Neuronal stem cell (in vitro differentiated cells): ENCODE results near the gene SMC5.

ENCODE experiments used
- DNase-seq: peaks from one replicate; pipeline ENCODE4 v3.0.0-alpha.2; 2013; ENCODE audit warnings: low spot score
- H2AFZ ChIP-seq: one replicate; pipeline ENCODE4 v1.6.1; 2013; ENCODE audit warnings: mild to moderate bottlenecking, low read length, inconsistent platforms
- H2AK5ac ChIP-seq: 2 replicates; pipeline ENCODE4 v1.6.1; 2013; ENCODE audit warnings: low read depth, mild to moderate bottlenecking, inconsistent platforms, low read length, moderate library complexity, mixed read lengths
- H2BK120ac ChIP-seq: 2 replicates; pipeline ENCODE4 v1.6.1; 2013; ENCODE audit warnings: low read depth, mild to moderate bottlenecking, inconsistent platforms, low read length, moderate library complexity, mixed read lengths
- H2BK12ac ChIP-seq: one replicate; pipeline ENCODE4 v1.6.1; 2013; ENCODE audit warnings: low read length, inconsistent platforms
- H2BK15ac ChIP-seq: 2 replicates; pipeline ENCODE4 v1.6.1; 2013; ENCODE audit warnings: mild to moderate bottlenecking, low read length, inconsistent platforms, mixed read lengths
- H2BK5ac ChIP-seq: one replicate; pipeline ENCODE4 v1.6.1; 2013; ENCODE audit warnings: inconsistent platforms, mild to moderate bottlenecking, low read length, moderate library complexity
- H3K14ac ChIP-seq: one replicate; pipeline ENCODE4 v1.6.1; 2013; ENCODE audit warnings: low read length, inconsistent platforms
- H3K18ac ChIP-seq: 2 replicates; pipeline ENCODE4 v1.6.1; 2013; ENCODE audit warnings: low read length, inconsistent platforms
- H3K23ac ChIP-seq: 2 replicates; pipeline ENCODE4 v1.6.1; 2013; ENCODE audit warnings: low read depth, mild to moderate bottlenecking, mixed read lengths, low read length, inconsistent platforms; ENCODE audit not compliant: poor library complexity
- H3K27ac ChIP-seq: replicated peaks from 3 replicates; pipeline ENCODE4 v1.5.1; 2013; ENCODE audit warnings: low read length, inconsistent platforms
- H3K27me3 ChIP-seq, 3 experiments: 2 replicates each; pipeline ENCODE4 v1.6.1; 2013; ENCODE audit warnings: low read length in 3 of 3, mild to moderate bottlenecking in 2 of 3, inconsistent platforms in 1 of 3, low read depth in 1 of 3, mixed read lengths in 1 of 3, moderate library complexity in 1 of 3; ENCODE audit not compliant: control insufficient read depth in 3 of 3, insufficient read depth in 3 of 3
- H3K36me3 ChIP-seq, 2 donors: replicated peaks in 1 of 2; 2 replicates each; pipeline ENCODE4 v1.6.1; 2013; ENCODE audit warnings: low read length in 2 of 2; ENCODE audit not compliant: control insufficient read depth in 2 of 2, insufficient read depth in 2 of 2
- H3K4ac ChIP-seq: 2 replicates; pipeline ENCODE4 v1.6.1; 2013; ENCODE audit warnings: inconsistent platforms, mild to moderate bottlenecking, low read length, moderate library complexity
- H3K4me1 ChIP-seq, 2 donors: 1 replicate in 1 of 2; 2 replicates in 1 of 2; pipeline ENCODE4 v1.6.1; 2013; ENCODE audit warnings: low read length in 2 of 2, low read depth in 1 of 2; ENCODE audit not compliant: control insufficient read depth in 2 of 2, insufficient read depth in 1 of 2
- H3K4me2 ChIP-seq: one replicate; pipeline ENCODE4 v1.6.1; 2013; ENCODE audit warnings: mild to moderate bottlenecking, low read length, inconsistent platforms; ENCODE audit not compliant: insufficient read depth, poor library complexity, severe bottlenecking
- H3K4me3 ChIP-seq, 2 donors: 2 replicates each; pipeline ENCODE4 v1.5.1; 2013; ENCODE audit warnings: low read length in 2 of 2, mild to moderate bottlenecking in 2 of 2, inconsistent platforms in 1 of 2, moderate library complexity in 1 of 2
- H3K79me1 ChIP-seq: one replicate; pipeline ENCODE4 v1.6.1; 2013; ENCODE audit warnings: low read depth, mild to moderate bottlenecking, inconsistent platforms, low read length, moderate library complexity
- H3K9ac ChIP-seq: one replicate; pipeline ENCODE4 v1.6.1; 2013; ENCODE audit warnings: mild to moderate bottlenecking, low read depth, low read length, inconsistent platforms; ENCODE audit not compliant: poor library complexity
- H3K9me3 ChIP-seq, 2 donors: replicated peaks in 1 of 2; 2 replicates each; pipeline versions ENCODE3 to v1.6.1; 2013; ENCODE audit warnings: low read length in 2 of 2, mild to moderate bottlenecking in 2 of 2, inconsistent platforms in 1 of 2, low read depth in 1 of 2, mixed read lengths in 1 of 2, moderate library complexity in 1 of 2; ENCODE audit not compliant: control insufficient read depth in 2 of 2, insufficient read depth in 1 of 2
- H4K8ac ChIP-seq: one replicate; pipeline ENCODE4 v1.6.1; 2013; ENCODE audit warnings: low read depth, mild to moderate bottlenecking, inconsistent platforms, low read length, moderate library complexity
- H4K91ac ChIP-seq: one replicate; pipeline ENCODE4 v1.6.1; 2013; ENCODE audit warnings: low read length, low read depth, mild to moderate bottlenecking, inconsistent platforms; ENCODE audit not compliant: poor library complexity
- WGBS, 2 donors: extraction: QIAGEN DNeasy Blood & Tissue Kit; methylation state at CpG; one replicate each; pipeline ENCODE4 v1.1.7; 2013; ENCODE audit warnings: missing lambda C conversion rate in 2 of 2, mixed read lengths in 1 of 2; ENCODE audit not compliant: insufficient read length in 2 of 2, insufficient replicate concordance in 1 of 2; ENCODE audit errors: extremely low coverage in 2 of 2; 5-methylcytosine and 5-hydroxymethylcytosine counted together

SMC5 gene

DNA sequence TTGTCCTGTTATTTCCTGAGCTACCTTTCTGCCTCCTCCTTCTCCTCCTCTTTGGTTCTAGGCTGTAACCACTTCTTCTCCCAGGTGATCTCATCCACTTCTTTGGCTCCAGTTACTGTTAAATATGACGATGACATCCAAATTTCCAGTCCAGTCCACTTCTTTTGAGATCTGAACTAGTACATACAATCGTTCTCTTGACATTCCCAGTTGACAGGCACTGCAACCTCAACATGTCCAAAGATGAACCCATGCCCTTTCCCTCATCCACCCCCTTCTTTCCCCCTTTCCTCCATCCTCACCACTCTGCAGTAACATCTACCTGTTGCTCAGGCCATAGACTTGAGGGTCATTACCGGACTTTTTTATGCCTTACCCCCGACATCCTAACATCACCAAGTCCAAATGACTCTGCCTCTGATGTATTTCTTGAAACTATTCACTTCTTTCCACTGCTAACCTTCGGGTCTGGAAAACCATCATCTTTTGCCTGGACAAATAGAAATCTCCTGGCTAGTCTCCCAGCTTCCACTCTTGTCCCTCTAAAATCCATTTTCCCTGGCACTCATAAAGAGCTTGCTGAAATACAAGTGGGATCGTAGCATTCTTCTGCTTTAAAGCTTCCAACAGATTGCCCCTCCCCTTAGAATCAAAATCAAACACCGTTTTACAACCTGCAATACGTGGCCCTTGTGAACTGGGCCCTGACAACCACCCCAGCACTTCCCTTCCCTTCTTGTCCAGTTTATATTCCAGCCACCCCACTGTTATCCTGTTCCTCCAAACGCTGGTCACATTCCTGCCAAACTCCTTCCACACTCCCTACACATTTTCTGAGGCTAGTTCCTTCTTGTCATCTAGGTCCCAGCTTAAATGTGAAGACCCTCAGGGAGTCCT lies 124.2 kb downstream of the SMC5 start:
- no peak overlapping the region for H3K9ac ChIP-seq
- no peak overlapping the region for H2BK12ac ChIP-seq
- H2BK5ac ChIP-seq: no peak overlapping the region
- H3K14ac ChIP-seq: no peak overlapping the region
- no peaks in the 10 kb centered on the region for H3K4me1 ChIP-seq
- no peak overlapping the region for H3K18ac ChIP-seq
- no peak for DNase-seq
- peaks cover 2% of the 10 kb centered on the region for H3K79me1 ChIP-seq
- WGBS, 2 donors: no CpG with 5 or more reads among the region's 9 CpGs
- no peak overlapping the region for H3K23ac ChIP-seq
- no peak overlapping the region for H3K4me3 ChIP-seq
- H3K9me3 ChIP-seq: no peaks in the 10 kb centered on the region
- H2BK120ac ChIP-seq: no peak overlapping the region
- no peak overlapping the region for H2AK5ac ChIP-seq
- H2AFZ ChIP-seq: no peak overlapping the region
- no peak overlapping the region for H3K4me2 ChIP-seq
- H3K27me3 ChIP-seq: no peaks in the 10 kb centered on the region
- no peaks in the 10 kb centered on the region for H3K36me3 ChIP-seq
- no peak overlapping the region for H4K8ac ChIP-seq
- H4K91ac ChIP-seq: no peak overlapping the region
- H3K27ac ChIP-seq: no peak overlapping the region
- H3K4ac ChIP-seq: no peak overlapping the region
- no peak overlapping the region for H2BK15ac ChIP-seq

DNA sequence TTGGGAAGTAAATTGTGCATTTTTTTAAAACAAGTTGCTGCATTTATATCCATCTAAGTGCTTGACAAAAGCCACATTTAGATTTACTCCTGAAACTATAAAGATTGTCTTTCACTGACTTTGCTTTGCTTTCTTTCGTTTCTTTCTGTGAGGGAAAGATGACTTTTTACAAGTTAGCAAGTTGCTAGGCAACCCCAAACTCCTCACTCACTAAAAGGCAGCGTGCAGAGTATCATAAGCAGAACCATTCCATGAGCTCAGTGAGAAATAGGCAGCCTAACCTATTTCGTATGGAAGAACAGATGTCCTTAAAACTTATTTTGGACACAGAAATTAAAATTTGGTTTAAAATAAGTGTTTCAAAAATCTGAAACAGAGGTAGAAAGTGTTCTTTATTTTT lies 126.6 kb downstream of the SMC5 start:
- Histone ChIP-seq H2BK120ac (no peak overlapping the region), H3K14ac (no peak overlapping the region), H3K9me3 (no peaks in the 10 kb centered on the region), H2BK15ac (no peak overlapping the region), H3K4me1 (peaks cover 0 to under 1% of the 10 kb centered on the region in 2 donors), H3K18ac (no peak overlapping the region), H2BK12ac (no peak overlapping the region), H4K8ac (no peak overlapping the region), H3K27me3 (no peaks in the 10 kb centered on the region), H3K27ac (no peak overlapping the region), H3K4me2 (no peak overlapping the region), H4K91ac (no peak overlapping the region), H3K9ac (no peak overlapping the region), H3K4ac (no peak overlapping the region), H2AFZ (no peak overlapping the region), H3K23ac (no peak overlapping the region), H2BK5ac (no peak overlapping the region), H3K4me3 (no peak overlapping the region), H3K79me1 (no peaks in the 10 kb centered on the region), H3K36me3 (no peaks in the 10 kb centered on the region), H2AK5ac (no peak overlapping the region)
- WGBS, 2 donors: no CpG with 5 or more reads among the region's 3 CpGs
- no peak for DNase-seq

DNA sequence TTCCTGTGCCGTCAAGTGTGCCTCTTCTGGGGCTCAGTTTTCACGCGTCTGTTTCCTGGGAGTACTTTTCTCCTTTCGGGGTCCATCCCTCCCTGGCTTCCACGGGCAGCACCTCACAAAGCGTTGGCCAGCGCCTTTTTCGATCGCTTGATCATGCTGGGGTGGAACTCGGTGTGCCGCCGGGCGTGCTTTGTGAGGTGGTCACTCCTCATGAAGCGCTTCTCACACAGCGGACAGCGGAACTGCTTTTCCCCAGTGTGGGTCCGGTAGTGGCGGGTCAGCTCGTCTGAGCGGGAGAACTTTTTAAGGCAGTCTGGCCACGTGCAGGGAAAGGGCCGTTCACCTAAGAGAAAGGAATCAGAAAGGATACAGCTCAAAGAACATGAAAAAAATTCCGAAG lies 128.9 kb downstream of the SMC5 start:
- no peak overlapping the region for H2AK5ac ChIP-seq
- H3K9ac ChIP-seq: no peak overlapping the region
- no peak overlapping the region for H3K4me2 ChIP-seq
- H3K9me3 ChIP-seq: no peaks in the 10 kb centered on the region
- no peak overlapping the region for H3K14ac ChIP-seq
- H3K27me3 ChIP-seq: peaks cover 0 to 3% (median 2%) of the 10 kb centered on the region in 3 experiments
- no peaks in the 10 kb centered on the region for H3K79me1 ChIP-seq
- H3K4me3 ChIP-seq: peak overlapping the region in 1 of 2 donors; percentile 37
- H3K36me3 ChIP-seq: no peaks in the 10 kb centered on the region
- no peak overlapping the region for H2BK120ac ChIP-seq
- H2BK5ac ChIP-seq: no peak overlapping the region
- H3K27ac ChIP-seq: no peak overlapping the region
- DNase-seq: no peak
- H3K18ac ChIP-seq: no peak overlapping the region
- H2BK15ac ChIP-seq: no peak overlapping the region
- no peak overlapping the region for H4K8ac ChIP-seq
- no CpG with 5 or more reads among the region's 23 CpGs for WGBS, 2 donors
- H4K91ac ChIP-seq: no peak overlapping the region
- H3K4ac ChIP-seq: no peak overlapping the region
- no peak overlapping the region for H2AFZ ChIP-seq
- no peak overlapping the region for H3K23ac ChIP-seq
- H2BK12ac ChIP-seq: no peak overlapping the region
- peaks cover 0 to 7% of the 10 kb centered on the region in 2 donors for H3K4me1 ChIP-seq

DNA sequence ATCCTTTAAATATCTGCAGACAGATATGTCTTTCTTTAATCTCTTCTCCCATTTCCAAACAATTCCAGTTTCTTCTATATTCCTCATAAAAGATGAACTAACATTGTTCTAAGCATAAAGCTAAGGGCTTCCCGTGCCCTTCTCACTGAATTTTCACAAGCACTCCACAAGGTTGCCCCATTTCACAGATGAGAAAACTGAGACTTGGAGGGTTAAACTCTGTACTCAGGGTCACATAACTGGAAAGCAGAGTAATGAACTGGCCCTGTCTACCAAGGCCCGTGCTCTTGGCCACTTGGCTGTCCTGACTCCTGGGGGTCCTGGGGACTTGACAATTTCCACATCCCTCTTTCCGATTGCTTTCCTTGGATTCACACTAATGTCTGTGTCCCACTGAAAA lies 130.4 kb downstream of the SMC5 start:
- Histone ChIP-seq H3K4me3 (no peak overlapping the region), H3K14ac (no peak overlapping the region), H3K23ac (no peak overlapping the region), H4K8ac (no peak overlapping the region), H2AK5ac (no peak overlapping the region), H2BK120ac (no peak overlapping the region), H3K27me3 (peaks cover 0 to 3% (median 2%) of the 10 kb centered on the region in 3 experiments), H3K79me1 (no peaks in the 10 kb centered on the region), H3K27ac (no peak overlapping the region), H3K4me2 (no peak overlapping the region), H2BK5ac (no peak overlapping the region), H3K4ac (no peak overlapping the region), H2BK12ac (no peak overlapping the region), H2AFZ (no peak overlapping the region), H3K9me3 (no peaks in the 10 kb centered on the region), H3K18ac (no peak overlapping the region), H2BK15ac (no peak overlapping the region), H3K9ac (no peak overlapping the region), H3K36me3 (no peaks in the 10 kb centered on the region), H4K91ac (no peak overlapping the region), H3K4me1 (peaks cover 0 to 7% of the 10 kb centered on the region in 2 donors)
- no peak for DNase-seq
- WGBS, 2 donors: no CpG with 5 or more reads among the region's 3 CpGs
